Mucosa of stomach (tissue), 1 donor: ENCODE measurements around the gene HINT1.
"Not testable (repeated sequence)": the region's sequence is repeated elsewhere in the genome, so short reads cannot be mapped to it uniquely, and the experiment has no call there.

ENCODE experiments used
- H3K27me3 ChIP-seq: one replicate; pipeline ENCODE4 v1.7.0; 2013; ENCODE audit warnings: mild to moderate bottlenecking, low read length; ENCODE audit not compliant: control insufficient read depth, insufficient read depth
- H3K36me3 ChIP-seq: one replicate; pipeline ENCODE4 v1.7.0; 2013; ENCODE audit warnings: low read length; ENCODE audit not compliant: control insufficient read depth, insufficient read depth
- H3K4me1 ChIP-seq: one replicate; pipeline ENCODE4 v1.7.0; 2013; ENCODE audit warnings: mild to moderate bottlenecking, low read length; ENCODE audit not compliant: control insufficient read depth, insufficient read depth
- H3K4me3 ChIP-seq: one replicate; pipeline ENCODE4 v1.7.0; 2013; ENCODE audit warnings: low read length
- H3K9ac ChIP-seq: one replicate; pipeline ENCODE4 v1.7.0; 2013; ENCODE audit warnings: mild to moderate bottlenecking, low read length, moderate library complexity
- H3K9me3 ChIP-seq: one replicate; pipeline ENCODE4 v1.7.0; 2013; ENCODE audit warnings: mild to moderate bottlenecking, low read length, moderate library complexity; ENCODE audit not compliant: control insufficient read depth
- donor health status: Pancreatic carcinoma.

Gene HINT1

GRCh38 chr5:131196331-131196730, 31.3 kb upstream of the HINT1 start:
- no peaks in the 10 kb centered on the region for H3K36me3 ChIP-seq
- no peak overlapping the region for H3K9ac ChIP-seq
- no peaks in the 10 kb centered on the region for H3K27me3 ChIP-seq
- H3K9me3 ChIP-seq, result no peaks in the 10 kb centered on the region
- no peak overlapping the region for H3K4me3 ChIP-seq
- no peaks in the 10 kb centered on the region for H3K4me1 ChIP-seq

GRCh38 chr5:131195696-131196095, 30.6 kb upstream of the HINT1 start:
- Histone ChIP-seq H3K27me3 (no peaks in the 10 kb centered on the region), H3K9me3 (no peaks in the 10 kb centered on the region), H3K4me3 (no peak overlapping the region), H3K9ac (no peak overlapping the region), H3K36me3 (no peaks in the 10 kb centered on the region), H3K4me1 (no peaks in the 10 kb centered on the region)

- Histone ChIP-seq H3K4me1 (no peaks in the 10 kb centered on the region), H3K36me3 (no peaks in the 10 kb centered on the region), H3K4me3 (no peak overlapping the region), H3K27me3 (no peaks in the 10 kb centered on the region), H3K9me3 (no peaks in the 10 kb centered on the region), H3K9ac (no peak overlapping the region)
Measured at GRCh38 chr5:131194725-131195124, 29.7 kb upstream of the HINT1 start.

GRCh38 chr5:131193897-131194296, 28.8 kb upstream of the HINT1 start:
- not testable (repeated sequence) for H3K4me1 ChIP-seq, H3K9me3 ChIP-seq, H3K4me3 ChIP-seq, H3K9ac ChIP-seq, H3K36me3 ChIP-seq, H3K27me3 ChIP-seq

GRCh38 chr5:131193106-131193505, 28.1 kb upstream of the HINT1 start:
- no peak overlapping the region for H3K9ac ChIP-seq
- no peaks in the 10 kb centered on the region for H3K4me1 ChIP-seq
- no peaks in the 10 kb centered on the region for H3K27me3 ChIP-seq
- H3K9me3 ChIP-seq, result no peaks in the 10 kb centered on the region
- no peak overlapping the region for H3K4me3 ChIP-seq
- H3K36me3 ChIP-seq, result no peaks in the 10 kb centered on the region

GRCh38 chr5:131186561-131187256, 21.7 kb upstream of the HINT1 start:
- Histone ChIP-seq H3K4me3 (no peak overlapping the region), H3K9me3 (no peaks in the 10 kb centered on the region), H3K9ac (no peak overlapping the region), H3K36me3 (no peaks in the 10 kb centered on the region), H3K4me1 (no peaks in the 10 kb centered on the region), H3K27me3 (no peaks in the 10 kb centered on the region)

- Histone ChIP-seq H3K4me3 (no peak overlapping the region), H3K27me3 (no peaks in the 10 kb centered on the region), H3K36me3 (no peaks in the 10 kb centered on the region), H3K9me3 (no peaks in the 10 kb centered on the region), H3K4me1 (no peaks in the 10 kb centered on the region), H3K9ac (no peak overlapping the region)
Measured at GRCh38 chr5:131185523-131186104, 20.6 kb upstream of the HINT1 start.

- Histone ChIP-seq H3K9ac (no peak overlapping the region), H3K4me1 (no peaks in the 10 kb centered on the region), H3K4me3 (no peak overlapping the region), H3K9me3 (no peaks in the 10 kb centered on the region), H3K36me3 (no peaks in the 10 kb centered on the region), H3K27me3 (no peaks in the 10 kb centered on the region)
Measured at GRCh38 chr5:131182839-131183238, 17.8 kb upstream of the HINT1 start.

GRCh38 chr5:131180407-131180806, 15.4 kb upstream of the HINT1 start:
- H3K9ac ChIP-seq, result no peak overlapping the region
- no peaks in the 10 kb centered on the region for H3K9me3 ChIP-seq
- no peaks in the 10 kb centered on the region for H3K36me3 ChIP-seq
- H3K4me3 ChIP-seq, result no peak overlapping the region
- H3K27me3 ChIP-seq, result no peaks in the 10 kb centered on the region
- no peaks in the 10 kb centered on the region for H3K4me1 ChIP-seq

GRCh38 chr5:131171276-131171810, 6.3 kb upstream of the HINT1 start:
- Histone ChIP-seq H3K9ac (peak overlapping the region; percentile 75), H3K4me1 (peaks cover 14% of the 10 kb centered on the region), H3K36me3 (no peaks in the 10 kb centered on the region)

GRCh38 chr5:131170540-131171275, 5.7 kb upstream of the HINT1 start, which contains the start of gene LYRM7:
TSS of gene LYRM7 (plus strand) at chr5:131170944. CDS start at chr5:131171021, 77 bp downstream.
- Histone ChIP-seq H3K9ac (peak within 1 kb of the TSS; percentile 77), H3K36me3 (no peaks in the 10 kb centered on the region), H3K9me3 (no peaks in the 10 kb centered on the region), H3K4me3 (peak within 1 kb of the TSS; percentile 89), H3K27me3 (no peaks in the 10 kb centered on the region), H3K4me1 (peaks cover 15% of the 10 kb centered on the region)

More at GRCh38 chr5:131171276-131171810, 6.3 kb upstream of the HINT1 start:
- Histone ChIP-seq H3K9me3 (no peaks in the 10 kb centered on the region), H3K4me3 (peak overlapping the region; percentile 89), H3K27me3 (no peaks in the 10 kb centered on the region)
